GM18868 (cell line): ENCODE results near the gene IFITM1.
"Not testable (repeated sequence)": the region's sequence is repeated elsewhere in the genome, so short reads cannot be mapped to it uniquely, and the experiment has no call there.

Experiments
- ATAC-seq: cut with Tn5 transposase; IDR thresholded peaks from one replicate; pipeline ENCODE4 v1.9.1; 2021; ENCODE audit warnings: mild to moderate bottlenecking, moderate library complexity; ENCODE audit not compliant: unreplicated experiment

IFITM1 gene

DNA sequence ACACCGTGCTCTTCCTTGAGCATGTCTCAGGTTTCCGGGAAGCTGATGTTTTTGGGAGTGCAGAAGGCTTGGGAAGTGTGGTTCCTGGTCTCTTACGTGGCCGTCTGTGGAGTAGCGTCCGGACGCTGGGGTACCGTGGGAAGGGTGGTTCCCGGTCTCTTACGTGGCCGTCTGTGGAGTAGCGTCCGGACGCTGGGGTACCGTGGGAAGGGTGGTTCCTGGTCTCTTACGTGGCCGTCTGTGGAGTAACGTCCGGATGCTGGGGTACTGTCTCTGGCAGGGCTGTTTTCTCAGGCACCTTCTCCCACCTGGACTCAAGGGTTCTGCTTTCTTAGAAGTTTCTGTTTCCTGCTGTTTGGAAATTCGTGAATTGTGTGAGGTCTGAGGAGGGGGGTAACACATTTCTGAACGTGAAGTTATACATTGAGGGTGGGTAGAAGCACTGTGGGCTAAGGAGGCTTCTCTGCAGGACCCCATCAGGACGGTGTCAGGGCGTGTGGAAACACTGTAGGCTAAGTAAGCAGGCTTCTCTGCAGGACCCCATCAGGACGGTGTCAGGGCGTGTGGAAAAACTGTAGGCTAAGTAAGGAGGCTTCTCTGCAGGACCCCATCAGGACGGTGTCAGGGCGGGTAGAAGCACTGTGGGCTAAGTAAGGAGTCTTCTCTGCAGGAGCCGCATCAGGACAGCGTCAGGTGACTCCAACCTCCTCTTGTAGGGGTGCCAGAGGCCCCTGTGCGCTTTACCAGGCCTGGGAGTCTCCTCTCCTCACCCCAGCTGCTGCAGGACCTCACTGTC, 12.2 kb downstream of the IFITM1 start:
- no peak for ATAC-seq

DNA sequence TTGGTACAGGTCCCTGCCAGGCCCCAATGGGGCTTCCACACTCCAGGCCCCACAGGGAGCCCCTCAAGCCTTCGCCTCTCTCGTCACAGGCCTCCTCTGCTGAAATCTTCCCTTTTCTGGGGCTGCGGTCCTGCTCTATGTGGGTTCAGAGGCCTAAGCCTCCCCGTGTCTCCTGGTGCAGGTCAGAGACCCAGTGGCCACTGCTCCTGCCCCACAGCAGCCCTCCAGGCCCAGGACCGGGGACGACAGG, 12.7 kb downstream of the IFITM1 start:
- no peak for ATAC-seq

DNA sequence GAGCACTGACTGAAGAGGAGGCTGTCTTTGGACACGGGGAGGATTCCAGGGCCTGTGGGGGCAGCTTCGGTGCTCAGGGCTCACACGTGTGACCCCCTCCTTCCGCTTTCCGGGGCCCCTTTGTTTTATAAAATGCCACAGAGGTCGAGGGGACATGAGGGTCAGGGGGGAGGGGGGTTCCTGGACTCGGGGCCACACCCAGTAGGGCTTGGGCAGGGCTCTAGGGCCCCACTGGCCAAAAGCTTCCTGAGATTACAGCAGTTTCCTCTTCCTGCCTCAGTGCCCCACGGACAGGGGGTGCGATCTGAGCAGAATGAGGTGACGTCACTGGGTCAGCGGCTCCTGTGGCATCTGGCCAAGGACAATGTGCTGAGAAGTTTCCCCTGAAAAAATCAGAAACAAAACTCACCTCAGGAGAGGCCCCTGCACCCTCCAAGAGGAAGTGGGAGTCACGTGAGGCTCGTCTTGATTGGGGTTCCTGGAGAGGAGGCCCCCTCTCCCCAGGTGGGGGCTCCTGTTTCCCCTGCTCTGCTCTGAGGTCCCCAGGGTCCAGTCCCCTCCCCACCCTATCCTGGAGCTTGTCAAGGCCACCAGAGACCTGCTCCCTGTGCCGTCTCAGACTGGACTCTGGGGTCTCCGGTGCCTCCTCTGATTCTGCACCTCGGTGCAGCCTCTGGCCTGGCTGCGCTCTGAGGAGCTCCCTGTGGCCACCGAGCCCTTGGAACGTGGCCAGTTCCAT, 13.2 kb downstream of the IFITM1 start:
- peak; percentile 66 for ATAC-seq

DNA sequence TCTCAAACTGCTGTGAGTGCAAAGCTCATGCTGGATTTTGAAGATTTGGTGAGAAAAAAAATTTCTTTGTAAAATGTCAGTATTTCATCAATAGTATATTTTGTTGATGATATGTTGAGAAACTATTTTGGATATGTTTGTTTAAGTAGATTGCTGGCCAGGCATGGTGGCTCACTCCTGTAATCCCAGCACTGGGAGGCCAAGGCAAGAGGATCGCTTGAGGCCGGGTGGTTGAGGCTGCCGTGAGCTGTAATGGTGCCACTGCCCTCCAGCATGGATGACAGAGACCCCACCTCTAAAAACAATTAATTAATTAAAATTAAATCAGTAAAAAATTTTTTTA, 13.7 kb downstream of the IFITM1 start:
- no peak for ATAC-seq

DNA sequence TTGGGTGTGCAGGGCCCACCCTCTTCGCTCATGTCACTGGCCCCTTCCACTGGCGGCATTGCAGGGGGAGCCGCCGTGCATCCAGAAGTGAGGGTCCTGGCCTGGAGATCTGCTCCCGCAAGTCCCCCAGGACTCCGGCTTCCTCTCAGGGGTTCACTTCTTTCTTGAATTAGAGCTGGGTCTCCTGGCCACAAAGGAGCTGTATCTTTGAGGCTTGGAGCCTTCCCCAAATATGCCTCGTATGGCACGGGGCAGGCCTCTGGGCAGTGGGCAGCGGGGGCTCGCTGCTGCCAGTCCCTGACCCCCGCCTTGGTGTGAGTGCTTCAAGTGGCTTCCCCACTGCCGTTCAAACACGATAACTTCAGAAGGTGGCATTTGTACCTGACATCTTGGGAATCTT, 14.2 kb downstream of the IFITM1 start:
- no peak for ATAC-seq

DNA sequence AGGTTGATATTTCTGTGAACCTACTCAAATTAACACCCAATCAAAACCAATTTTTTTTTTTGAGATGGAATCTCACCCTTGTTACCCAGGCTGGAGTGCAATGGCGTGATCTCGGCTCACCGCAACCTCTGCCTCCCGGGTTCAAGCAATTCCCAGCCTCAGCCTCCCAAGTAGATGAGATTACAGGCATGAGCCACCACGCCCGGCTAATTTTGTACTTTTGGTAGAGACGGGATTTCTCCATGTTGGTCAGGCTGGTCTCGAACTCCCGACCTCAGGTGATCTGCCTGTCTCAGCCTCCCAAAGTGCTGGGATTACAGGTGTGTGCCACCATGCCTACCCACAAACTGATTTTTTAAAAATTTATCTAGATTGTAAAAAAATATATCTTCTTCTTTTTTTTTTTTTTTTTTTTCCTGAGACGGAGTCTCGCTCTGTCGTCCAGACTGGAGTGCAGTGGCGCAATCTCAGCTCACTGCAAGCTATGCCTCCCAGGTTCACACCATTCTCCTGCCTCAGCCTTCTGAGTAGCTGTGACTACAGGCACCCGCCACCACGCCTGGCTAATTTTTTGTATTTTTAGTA, 14.8 kb downstream of the IFITM1 start:
- not testable (repeated sequence) for ATAC-seq

DNA sequence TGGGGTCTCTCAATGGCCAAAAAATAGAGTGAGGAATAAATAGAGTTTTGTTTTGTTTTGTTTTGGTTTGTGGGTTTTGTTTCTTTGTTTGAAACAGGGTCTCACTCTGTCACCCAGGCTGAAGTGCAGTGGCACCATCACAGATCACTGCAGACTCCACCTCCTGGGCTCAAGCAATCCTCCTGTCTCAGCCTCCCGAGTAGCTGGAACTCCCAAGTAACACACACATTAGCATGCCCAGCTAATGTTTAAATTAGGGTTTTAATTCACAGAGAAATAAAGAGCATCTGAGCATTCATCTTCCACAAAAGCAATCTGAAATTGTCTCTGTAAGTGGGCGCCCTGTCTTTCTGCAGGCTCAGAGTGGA, 16.0 kb downstream of the IFITM1 start:
- no peak for ATAC-seq

DNA sequence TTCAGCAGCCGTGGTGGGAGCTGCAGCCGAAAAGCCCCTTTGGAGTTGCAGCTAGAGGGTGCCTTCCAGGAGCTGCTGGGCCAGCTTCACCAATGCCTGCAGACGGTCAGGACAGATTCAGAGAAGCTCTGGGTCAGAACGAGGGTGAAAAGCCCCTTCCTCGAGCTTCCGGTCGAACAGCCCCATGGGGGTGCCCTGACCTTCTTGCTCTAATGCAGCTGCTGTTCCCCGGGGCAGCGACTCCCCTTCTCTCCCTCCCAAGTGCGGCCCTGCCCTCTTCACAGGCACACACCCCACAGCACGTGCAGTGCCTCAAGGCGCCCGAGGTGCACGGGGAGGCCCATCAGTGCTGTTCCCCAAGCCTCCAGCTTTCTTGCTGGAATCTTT, 16.5 kb downstream of the IFITM1 start:
- ATAC-seq, result no peak

DNA sequence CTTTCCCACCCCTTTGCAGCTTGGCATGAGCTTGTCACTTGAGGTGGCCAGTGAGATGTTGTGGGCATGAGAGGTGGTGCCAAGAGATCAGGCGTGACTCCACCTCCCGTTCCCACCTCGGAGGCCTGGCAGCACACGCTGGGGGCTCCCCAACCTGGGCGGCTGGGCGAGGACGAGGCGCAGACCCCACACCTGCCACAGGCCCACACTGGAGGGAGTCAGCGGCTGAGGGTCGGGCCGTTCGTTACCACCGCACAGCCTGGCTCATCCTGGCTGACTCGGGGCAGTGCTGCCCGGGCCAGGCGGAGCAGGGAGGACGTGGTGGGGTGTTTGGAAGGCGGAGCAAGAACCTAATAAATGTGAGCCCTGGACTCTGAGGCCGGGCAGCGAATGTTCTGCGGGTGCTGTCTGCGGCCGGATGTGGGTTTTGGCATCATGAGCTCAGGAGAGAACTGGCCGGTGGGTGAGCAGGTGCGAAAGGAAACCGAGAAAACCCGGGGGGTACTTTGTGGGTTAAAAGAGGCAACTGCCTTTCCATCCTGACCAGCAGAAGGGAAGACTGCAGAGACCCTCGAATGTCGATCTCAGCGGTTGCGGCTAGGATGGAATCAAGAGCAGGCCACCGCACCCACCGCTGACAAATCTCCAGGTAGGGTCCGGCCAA, 17.0 kb downstream of the IFITM1 start:
- no peak for ATAC-seq

DNA sequence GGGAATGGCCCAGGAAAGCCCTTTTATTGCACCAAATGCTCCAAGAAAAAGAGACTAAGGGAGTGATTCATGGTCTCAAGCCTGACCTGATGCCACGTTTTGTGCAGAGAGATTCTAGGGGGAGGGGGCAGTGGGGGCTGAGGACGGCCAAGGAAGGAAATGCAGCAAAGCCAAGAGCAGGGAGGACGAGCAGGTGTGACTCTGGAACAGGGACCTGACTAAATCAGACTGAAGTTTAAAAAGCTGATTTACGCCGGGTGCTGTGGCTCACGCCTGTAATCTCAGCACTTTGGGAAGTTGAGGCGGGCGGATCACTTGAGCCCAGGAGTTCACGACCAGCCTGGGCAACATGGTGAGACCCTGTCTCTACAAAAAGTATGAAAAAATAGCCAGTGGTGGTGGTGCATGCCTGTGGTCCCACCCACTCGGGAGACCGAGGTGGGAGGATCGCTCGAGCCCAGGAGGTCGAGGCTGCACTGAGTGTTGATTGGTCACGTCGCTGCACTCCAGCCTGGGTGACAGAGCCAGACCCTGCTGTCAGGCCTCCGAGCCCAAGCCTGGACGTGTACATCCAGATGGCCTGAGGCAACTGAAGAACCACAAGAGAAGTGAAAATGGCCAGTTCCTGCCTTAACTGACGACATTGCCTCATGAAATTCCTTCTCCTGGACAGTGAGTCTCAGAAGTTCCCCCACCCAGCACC, 17.7 kb downstream of the IFITM1 start:
- no peak for ATAC-seq

DNA sequence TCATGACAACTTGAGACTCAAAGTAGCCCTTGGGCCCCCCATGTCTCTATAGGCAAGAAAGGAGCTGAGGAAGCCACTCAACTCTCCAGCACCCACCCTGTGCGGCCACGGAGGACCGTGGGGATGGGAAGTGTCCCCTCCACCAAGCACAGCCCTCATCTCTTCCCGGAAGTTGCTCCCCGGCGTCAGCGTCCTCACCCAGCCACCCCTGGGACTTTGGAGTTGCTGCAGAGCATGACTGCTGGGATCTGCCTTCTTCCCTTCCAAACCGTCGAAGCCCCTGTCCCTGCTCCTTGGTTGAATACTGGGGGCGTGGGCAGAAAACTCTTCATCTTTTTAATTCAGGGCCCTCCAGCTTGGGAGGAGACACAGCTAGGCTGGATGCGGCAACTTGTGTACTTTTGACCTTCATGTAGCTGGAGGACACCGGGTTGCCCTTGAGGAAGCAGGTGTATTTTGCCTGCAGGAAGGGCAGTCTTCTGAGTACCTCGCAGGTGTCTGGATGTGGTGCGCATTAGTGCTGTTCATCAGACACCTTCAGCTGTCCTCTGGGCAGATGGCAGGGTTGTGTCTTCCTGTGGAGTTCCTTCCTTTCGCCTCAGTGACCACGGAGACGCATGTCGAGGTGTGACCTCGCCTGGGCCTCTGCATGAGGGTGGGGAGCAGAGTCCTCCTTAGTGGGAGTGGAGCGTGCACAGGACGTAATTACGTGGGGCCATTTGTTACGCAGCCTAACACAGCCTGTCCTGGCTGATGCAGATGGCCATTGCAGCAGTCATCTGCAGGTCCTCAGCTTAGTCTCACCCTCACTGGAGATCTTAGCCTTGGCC, 19.0 kb downstream of the IFITM1 start:
- ATAC-seq, result no peak

DNA sequence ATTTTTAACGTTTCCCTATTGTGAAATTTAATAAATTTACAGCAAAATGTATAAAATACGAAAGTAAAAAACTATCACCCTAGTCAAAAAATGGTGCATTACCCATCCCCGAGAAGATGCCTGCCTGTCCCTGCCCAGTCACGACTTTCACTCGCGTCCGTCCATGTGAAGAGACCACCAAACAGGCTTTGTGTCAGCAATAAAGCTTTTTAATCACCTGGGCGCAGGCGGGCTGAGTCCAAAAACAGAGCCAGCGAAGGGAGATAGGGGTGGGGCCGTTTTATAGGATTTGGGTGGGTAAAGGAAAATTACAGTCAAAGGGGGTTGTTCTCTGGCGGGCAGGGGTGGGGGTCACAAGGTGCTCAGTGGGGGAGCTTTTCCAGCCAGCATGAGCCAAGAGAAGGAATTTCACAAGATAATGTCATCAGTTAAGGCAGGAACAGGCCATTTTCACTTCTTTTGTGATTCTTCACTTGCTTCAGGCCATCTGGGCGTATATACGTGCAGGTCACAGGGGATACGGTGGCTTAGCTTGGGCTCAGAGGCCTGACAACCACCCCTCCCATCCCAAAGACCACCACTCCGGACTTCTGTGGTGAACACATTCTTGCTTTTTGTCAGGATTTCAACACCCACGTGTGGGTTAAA, 19.9 kb downstream of the IFITM1 start:
- not testable (repeated sequence) for ATAC-seq

DNA sequence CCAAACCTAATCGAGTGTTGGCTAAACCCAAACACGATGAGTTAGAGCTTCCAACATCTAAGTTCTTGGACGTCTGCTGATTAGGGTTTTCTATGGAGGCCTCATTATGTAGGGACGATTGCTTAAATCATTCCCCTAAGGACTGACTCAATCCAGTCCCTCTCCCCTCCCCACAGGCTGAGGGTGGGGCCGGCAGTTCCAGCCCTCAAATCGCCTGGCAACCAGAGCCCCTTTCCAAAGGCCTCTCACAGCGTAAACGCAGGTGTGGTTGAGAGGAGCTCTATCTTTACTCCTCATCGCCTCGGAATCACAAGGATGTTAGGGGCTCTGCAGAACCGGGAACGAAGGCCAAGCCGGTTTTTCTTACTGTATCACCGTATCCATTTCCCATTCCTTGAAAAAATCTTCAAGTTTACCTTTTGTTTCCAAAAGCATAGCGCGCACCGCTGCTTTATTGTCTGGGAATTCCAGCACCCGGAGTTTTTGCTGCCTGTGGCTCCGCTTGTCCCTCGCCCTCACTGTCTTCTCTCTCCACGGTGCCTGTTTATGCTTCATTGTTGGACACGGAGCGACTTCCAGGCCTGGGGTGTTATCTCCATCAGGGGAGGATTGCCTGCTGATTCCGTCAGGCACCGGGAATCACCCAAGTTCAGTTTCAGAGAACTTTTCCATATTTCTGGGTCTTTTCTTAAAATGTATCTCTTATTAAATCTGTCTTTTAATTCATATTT, 20.6 kb downstream of the IFITM1 start:
- ATAC-seq, result no peak

DNA sequence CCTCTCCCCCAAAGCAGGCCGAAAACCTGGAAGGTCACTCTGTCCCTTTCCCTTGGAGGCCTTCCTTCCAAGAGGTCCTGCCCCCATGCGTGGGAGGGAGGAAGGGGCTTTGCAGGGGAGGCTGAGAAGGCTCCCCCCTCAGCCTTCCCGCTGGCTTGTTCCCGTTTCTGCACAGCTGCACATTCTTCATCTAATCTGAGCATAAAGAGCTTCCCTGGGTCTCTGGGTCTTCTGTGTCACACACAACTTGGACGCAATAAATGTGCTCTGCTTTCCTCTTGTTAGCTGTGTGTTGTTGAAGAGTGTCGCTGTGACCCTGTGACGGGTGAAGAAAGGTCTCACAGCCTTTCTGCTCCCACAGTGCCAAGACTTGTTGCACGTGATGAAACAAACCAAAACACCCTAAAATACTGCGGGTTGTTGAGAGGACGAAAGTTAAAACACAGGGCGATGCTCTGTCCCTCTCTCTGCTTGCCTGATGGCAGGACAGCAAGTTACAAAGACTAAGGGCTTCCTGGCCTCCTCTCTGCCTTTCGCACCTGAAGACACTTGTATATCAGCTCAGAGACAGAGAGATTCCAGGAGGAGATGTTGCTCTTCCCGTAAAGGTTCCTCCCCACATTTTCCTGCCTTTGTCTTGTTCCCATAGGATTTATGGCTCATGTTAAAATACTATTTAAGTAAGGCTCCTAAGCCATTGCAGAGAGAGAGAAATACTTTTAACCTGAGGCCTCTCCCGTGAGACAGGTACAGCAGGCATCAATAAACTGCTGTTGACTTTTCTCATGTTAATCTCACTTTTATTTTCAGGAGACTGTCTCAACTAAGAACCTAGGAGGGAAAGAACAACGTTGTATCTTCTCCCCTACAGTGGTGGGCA, 22.2 kb downstream of the IFITM1 start:
- no peak for ATAC-seq

DNA sequence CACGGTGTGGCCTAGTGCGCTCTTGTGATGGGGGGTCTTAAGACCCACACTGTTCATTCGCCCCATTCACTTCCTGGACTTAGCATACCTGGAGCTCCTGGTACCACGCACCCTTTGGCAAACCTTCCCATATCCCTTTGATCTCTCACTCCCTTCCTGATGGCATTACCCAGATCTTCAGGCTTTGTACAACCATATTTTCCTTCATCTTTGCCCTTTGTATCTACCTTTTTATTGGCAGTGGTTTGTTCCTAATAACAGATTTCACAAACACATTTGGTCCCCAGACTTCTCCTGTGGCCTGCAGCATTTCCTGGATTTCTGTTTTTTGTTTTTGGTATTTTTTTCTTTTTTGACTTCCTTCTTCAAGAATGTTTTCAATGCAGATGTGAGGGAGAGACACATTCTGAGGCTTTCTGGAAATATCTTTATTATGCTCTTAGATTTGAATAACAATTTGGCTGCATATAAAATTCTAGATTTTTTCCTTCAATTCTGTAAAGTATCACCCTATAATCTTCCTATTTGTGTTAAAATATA, 22.9 kb downstream of the IFITM1 start:
- no peak for ATAC-seq

DNA sequence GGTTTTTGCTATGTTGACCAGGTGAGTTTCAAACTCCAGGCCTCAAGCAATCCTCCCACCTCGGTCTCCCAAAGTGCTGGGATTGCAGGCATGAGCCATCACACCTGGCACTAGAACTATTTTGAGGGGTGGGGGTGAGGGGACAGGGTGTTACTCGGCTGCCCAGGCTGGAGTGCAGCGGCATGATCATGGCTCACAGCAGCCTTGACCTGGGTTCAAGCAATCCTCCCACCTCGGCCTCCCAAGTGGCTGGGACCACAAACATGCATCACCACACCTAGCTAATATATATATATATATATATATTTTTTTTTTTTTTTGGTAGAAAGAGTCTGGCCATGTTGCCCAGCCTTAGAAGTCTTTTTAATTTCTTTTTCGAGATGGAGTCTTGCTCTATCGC, 23.9 kb downstream of the IFITM1 start:
- ATAC-seq, result no peak

DNA sequence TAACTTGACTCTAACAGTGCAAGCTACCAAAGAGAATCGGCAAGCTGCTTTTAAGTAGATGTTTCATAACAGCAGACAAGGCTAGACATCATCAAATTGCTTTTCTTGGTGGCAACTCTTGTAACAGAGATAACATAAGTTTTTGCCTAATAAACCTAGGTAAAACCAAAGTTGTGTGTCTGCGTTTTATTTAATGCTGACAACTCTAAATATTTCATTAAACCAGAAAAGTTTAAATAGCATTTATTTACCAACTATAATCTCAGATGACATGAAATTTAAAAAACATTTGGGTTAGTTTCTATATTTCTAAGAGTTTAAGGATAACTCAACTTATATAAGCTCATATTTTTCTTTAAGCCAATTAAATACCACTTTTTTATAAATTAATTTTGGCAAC, 26.1 kb downstream of the IFITM1 start:
- ATAC-seq, result no peak
